Left renal pelvis (tissue), 4 donors: ENCODE results near the gene CAMTA1. TPM values are rescaled to one million over a fixed set of nuclear protein-coding genes. Genes with fewer than 3 reads are reported as not detected.
"Not testable (repeated sequence)": the region's sequence is repeated elsewhere in the genome, so short reads cannot be mapped to it uniquely, and the experiment has no call there.

Experiments
- DNase-seq, 4 donors: peaks; one replicate each; pipeline ENCODE4 v3.0.0-alpha.2; 2013; ENCODE audit warnings: low read depth in 4 of 4, low spot score in 3 of 4
- polyA plus RNA-seq, 4 donors: library from polyadenylated mRNA; unstranded; fragments of 120-200 nt; gene quantifications; one replicate each; pipeline ENCODE4 v1.2.1, GENCODE V29; 2013; ENCODE audit not compliant: insufficient read length in 4 of 4

Gene CAMTA1
- polyA plus RNA-seq, 4 donors: 50.7 to 99.9 (median 87.8) TPM

GRCh38 chr1:7677111-7677510 lies 891.9 kb downstream of the CAMTA1 start:
- DNase-seq: no peak

DNA sequence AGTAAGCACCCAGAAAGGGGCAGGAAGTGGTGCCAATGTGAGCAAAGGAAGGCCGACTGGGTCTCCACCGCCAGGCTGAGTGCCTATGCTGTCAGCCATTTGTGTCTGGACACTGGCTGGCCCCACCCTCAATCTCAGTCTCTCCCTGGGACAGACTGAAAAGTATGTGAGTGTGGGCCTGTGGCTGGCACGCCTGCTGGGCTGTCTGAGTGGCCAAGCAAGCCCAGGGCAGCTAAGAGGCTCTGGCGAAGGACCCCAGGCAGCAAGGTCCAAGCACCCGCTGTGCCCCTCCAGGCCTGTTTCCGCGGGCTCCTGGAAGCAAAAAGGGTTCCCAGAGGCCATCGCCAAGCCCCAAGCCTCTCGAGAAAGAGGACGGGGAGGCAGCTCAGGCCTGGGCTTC lies 892.6 kb downstream of the CAMTA1 start:
- no peak for DNase-seq

- no peak for DNase-seq
Measured at GRCh38 chr1:7678491-7679158, 893.4 kb downstream of the CAMTA1 start.

DNA sequence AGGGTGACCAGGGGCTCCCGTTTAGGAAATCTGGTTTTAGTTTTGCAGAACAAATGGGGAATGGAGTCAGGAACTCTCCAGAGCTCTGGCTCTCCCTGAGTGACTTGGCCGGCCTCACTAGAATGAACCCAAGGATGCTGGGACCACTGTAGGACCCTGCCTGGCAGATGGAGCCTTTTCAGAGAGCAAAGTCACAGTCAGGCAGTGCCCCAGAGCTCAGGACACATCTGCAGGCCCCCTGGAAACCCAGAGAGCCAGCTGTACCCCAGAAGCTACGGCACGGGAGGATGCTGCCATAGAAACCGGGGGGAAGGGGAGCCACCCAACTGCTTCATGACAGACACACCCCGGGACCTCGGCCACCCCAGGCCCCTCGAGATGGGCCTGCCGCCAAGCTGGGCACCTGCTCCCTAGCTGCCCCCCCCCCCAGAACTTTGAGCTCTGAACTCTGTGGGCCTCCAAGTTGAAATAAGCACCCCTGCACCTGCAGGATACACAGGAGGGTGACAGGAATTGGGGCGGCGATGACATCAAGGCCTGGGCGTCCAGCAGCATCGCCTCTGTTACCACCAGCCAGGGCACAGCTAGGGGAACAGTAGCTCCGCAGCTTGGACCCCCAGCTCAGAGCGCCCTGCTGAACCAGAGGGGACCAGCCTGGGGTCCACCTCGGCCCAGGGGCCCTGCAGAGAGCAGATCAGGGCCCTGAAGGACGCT lies 894.1 kb downstream of the CAMTA1 start:
- DNase-seq: no peak

DNA sequence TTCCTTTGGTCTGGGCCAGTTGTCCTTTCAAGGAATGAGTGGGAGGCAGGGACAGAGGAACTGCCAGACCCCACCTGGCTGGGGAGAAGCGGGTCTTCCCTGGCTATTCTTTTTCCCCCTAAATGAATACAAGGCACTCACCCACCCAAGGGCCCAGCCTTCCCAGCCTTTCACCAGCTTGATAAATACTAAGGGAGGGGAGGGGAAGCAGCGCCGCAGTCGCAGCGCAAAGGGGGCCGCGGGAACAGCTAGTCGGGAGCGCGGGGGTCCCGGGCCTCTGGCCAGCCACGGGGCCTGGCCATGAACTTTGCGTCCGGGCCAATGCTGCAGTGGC lies 894.6 kb downstream of the CAMTA1 start:
- DNase-seq: no peak

GRCh38 chr1:7680207-7680954 lies 895.1 kb downstream of the CAMTA1 start:
- peak in 1 of 4 donors; percentile 46 for DNase-seq

GRCh38 chr1:7680955-7681268 lies 895.7 kb downstream of the CAMTA1 start:
- no peak for DNase-seq

GRCh38 chr1:7681401-7681800 lies 896.1 kb downstream of the CAMTA1 start:
- DNase-seq: no peak

DNA sequence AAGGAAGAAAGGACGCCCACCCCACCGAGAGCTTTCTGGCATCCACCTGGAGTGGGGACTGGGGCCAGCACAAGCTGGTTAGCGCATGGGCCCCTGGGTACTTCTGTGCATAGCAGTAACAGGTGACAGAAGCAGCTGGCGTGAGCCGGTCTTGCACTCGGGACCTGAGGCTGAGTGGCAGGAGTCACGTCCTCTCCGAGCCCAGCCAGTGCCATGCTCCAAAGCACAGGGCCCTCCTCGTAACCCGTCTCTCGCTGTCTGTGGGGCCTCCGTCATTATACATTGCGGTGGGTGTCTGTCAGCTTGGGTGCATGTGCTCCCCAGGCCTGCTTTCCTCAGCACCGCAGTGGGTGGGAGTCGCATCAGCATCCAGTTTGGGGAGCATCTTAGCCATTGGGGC lies 898.3 kb downstream of the CAMTA1 start:
- DNase-seq: no peak

GRCh38 chr1:7684132-7684531 lies 898.9 kb downstream of the CAMTA1 start:
- DNase-seq: no peak

GRCh38 chr1:7684861-7685635 lies 899.8 kb downstream of the CAMTA1 start:
- DNase-seq: no peak

- no peak for DNase-seq
Measured at GRCh38 chr1:7686301-7686850, 901.1 kb downstream of the CAMTA1 start.

- no peak for DNase-seq
Measured at GRCh38 chr1:7687411-7687810, 902.2 kb downstream of the CAMTA1 start.

DNA sequence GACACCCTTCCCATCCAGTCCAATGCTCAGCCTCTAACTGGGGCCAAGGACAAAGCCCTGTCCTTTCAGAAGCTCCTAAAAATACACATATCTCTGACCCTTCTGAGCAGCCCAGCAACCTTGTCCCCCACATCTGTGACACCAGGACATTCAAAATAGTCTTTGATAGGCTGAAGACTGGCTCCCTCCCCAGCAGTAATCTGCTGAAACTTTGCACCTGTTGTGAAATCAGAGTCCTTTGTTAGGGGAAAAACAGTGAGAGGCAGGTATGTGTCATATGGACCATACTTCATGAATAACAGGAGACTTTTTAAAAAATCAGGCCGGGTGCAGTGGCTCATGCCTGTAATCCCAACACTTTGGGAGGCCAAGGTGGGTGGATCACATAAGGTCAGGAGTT lies 903.4 kb downstream of the CAMTA1 start:
- DNase-seq: no peak

DNA sequence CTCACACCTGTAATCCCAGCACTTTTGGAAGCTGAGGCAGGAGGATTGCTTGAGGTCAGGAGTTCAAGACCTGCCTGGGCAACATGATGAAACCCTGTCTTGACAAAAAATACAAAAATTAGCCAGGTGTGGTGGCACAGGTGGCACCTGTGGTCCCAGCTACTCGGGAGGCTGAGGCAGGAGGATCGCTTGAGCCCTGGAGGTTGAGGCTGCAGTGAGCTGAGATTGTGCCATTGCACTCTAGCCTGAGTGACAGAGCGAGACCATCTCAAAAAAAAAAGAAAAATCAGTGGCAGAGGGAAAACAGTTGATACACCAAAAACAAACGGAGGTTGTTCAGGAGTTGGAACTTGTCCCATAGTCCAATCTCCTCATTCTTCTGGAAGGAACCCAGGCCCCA lies 904.1 kb downstream of the CAMTA1 start:
- DNase-seq: not testable (repeated sequence)

DNA sequence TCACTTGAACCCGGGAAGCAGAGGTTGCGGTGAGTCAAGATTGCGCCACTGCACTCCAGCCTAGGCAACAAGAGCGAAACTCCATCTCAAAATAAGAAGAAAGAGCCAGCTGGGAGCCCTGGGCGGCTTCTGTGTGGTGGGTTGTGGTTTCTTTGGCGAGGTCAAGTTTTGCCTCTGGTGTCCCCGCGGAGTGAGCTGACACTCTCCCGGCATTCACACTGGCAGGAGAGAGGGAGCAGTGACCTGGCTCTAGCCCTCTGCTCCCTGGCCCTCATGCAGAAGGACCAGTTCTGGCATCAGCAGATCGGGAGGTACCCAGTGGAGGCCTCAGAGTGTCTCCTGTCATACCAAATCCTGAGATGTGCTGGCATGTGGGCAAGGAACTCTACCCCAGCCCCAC lies 904.8 kb downstream of the CAMTA1 start:
- no peak for DNase-seq

- no peak for DNase-seq
Measured at GRCh38 chr1:7690496-7691182, 905.4 kb downstream of the CAMTA1 start.

DNA sequence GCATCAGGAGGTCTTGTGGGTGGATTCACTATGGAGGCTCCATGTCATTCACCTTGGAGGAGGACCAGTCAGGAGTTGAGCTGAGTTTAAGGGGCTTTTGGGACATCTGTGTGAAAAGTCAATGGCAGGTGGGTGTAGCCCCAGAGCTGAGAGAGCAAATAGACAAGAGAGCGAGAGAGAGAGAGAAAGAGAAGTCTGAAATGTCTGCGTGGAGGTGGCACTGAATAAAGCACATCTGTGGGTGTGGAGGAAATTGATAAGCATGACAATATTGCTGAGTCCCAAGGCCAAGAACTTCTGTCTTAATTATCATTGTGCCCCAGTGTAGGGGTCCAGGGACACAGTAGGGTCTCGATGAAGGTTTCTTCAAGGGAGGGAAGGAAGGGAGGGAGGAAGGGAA lies 906.3 kb downstream of the CAMTA1 start:
- DNase-seq: no peak

DNA sequence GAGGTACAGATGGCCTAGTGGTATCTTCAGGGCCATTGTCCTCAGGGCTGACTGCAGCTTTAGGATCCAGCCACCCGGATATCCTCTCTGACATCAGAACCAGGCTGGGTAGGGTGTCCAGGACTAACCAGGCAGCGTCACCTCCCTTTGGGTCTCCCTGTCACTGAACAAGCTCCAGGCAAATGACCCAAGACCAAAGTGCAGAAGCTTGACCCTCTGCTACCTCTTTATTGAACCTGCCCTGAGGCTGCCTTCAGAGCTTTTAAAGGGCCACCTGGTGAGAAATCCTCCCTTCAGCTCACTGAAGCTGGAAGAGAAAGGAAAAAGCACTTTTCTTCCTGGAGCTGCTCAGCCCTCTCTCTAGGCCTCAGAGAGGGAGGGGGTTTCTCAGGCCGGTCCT lies 906.8 kb downstream of the CAMTA1 start:
- DNase-seq: no peak

DNA sequence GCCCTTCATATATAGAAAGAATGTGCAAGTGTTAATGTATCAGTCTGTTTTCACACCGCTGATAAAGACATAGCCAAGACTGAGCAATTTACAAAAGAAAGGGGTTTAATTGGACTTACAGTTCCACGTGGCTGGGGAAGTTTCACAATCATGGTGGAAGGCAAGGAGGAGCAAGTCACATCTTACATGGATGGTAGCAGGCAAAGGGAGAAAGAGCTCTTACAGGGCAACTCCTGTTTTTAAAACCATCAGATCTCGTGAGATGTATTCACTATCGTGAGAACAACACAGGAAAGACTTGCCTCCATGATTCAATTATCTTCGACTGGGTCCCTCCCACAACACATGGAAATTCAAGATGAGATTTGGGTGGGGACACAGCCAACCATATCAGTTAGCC lies 907.8 kb downstream of the CAMTA1 start:
- not testable (repeated sequence) for DNase-seq
